GM18505 (cell line): ENCODE results near the gene ACRV1.
"Not testable (repeated sequence)": the region's sequence is repeated elsewhere in the genome, so short reads cannot be mapped to it uniquely, and the experiment has no call there.

Experiments used
- ATAC-seq: cut with Tn5 transposase; IDR thresholded peaks from one replicate; pipeline ENCODE4 v1.9.1; 2021; ENCODE audit not compliant: unreplicated experiment
- POLR2A ChIP-seq: IDR thresholded peaks from 4 replicates; pipeline ENCODE4 v1.6.1; 2011; ENCODE audit warnings: borderline replicate concordance; ENCODE audit not compliant: insufficient read depth, insufficient read length; ENCODE audit errors: extremely low read depth

The ACRV1 gene

GRCh38 chr11:125680747-125681146 lies at the start of gene ACRV1:
ACRV1 (minus strand) TSS chr11:125680847; CDS start chr11:125680780, 67 bp downstream.
- no peak for TF ChIP-seq POLR2A
- no peak for ATAC-seq

GRCh38 chr11:125728969-125729368 lies 48.3 kb upstream of the ACRV1 start:
- no peak for ATAC-seq
- TF ChIP-seq POLR2A: no peak

GRCh38 chr11:125724125-125724524 lies 43.5 kb upstream of the ACRV1 start:
- TF ChIP-seq POLR2A: no peak
- no peak for ATAC-seq

GRCh38 chr11:125720781-125721180 lies 40.1 kb upstream of the ACRV1 start:
- TF ChIP-seq POLR2A: no peak
- no peak for ATAC-seq

GRCh38 chr11:125704686-125705085 lies 24.0 kb upstream of the ACRV1 start:
- ATAC-seq: not testable (repeated sequence)

- TF ChIP-seq POLR2A: no peak
- no peak for ATAC-seq
Observed at GRCh38 chr11:125701858-125702621, 21.4 kb upstream of the ACRV1 start.

GRCh38 chr11:125701018-125701610 lies 20.5 kb upstream of the ACRV1 start:
- no peak for ATAC-seq
- TF ChIP-seq POLR2A: no peak

GRCh38 chr11:125694951-125695350 lies 14.3 kb upstream of the ACRV1 start:
- no peak for ATAC-seq
- TF ChIP-seq POLR2A: no peak

- ATAC-seq: no peak
- TF ChIP-seq POLR2A: no peak
Observed at GRCh38 chr11:125692887-125693286, 12.2 kb upstream of the ACRV1 start.

- no peak for ATAC-seq
- no peak for TF ChIP-seq POLR2A
Observed at GRCh38 chr11:125690006-125690405, 9.4 kb upstream of the ACRV1 start.

GRCh38 chr11:125689274-125689859 lies 8.7 kb upstream of the ACRV1 start:
- no peak for TF ChIP-seq POLR2A
- ATAC-seq: no peak

GRCh38 chr11:125688632-125689031 lies 8.0 kb upstream of the ACRV1 start:
- ATAC-seq: no peak
- no peak for TF ChIP-seq POLR2A

GRCh38 chr11:125688066-125688465 lies 7.4 kb upstream of the ACRV1 start:
- TF ChIP-seq POLR2A: no peak
- no peak for ATAC-seq

GRCh38 chr11:125685228-125685627 lies 4.6 kb upstream of the ACRV1 start:
- ATAC-seq: no peak
- TF ChIP-seq POLR2A: no peak
